Loucy (cell line): Measurements from ENCODE around the gene CDADC1.

Experiments
- CTCF ChIP-seq: fragments of 200-600 bp; sonication (generic); conservative IDR thresholded peaks from 2 replicates; pipeline ENCODE4 v1.5.1; 2014; ENCODE audit warnings: mild to moderate bottlenecking, antibody characterized with exemption, low read length
- EZH2phosphoT487 ChIP-seq: fragments of 200-600 bp; IDR thresholded peaks from 2 replicates; pipeline ENCODE4 v1.6.1; 2018; ENCODE audit warnings: antibody characterized with exemption, mild to moderate bottlenecking, moderate library complexity, borderline replicate concordance

- no peak for TF ChIP-seq CTCF
- no peak for TF ChIP-seq EZH2phosphoT487
Observed at GRCh38 chr13:49246850-49247642, 679 bp upstream of the CDADC1 start.
